DND-41 (cell line): ENCODE data around the gene ERVFRD-1.

ENCODE experiments used
- CTCF ChIP-seq: IDR thresholded peaks from 2 replicates; pipeline ENCODE4 v1.5.1; 2012; ENCODE audit warnings: borderline replicate concordance, low read length, moderate library complexity, mild to moderate bottlenecking; ENCODE audit not compliant: poor library complexity, severe bottlenecking; ENCODE audit errors: extremely low read depth
- EZH2 ChIP-seq: IDR thresholded peaks from 3 replicates; pipeline ENCODE4 v1.6.1; 2012; ENCODE audit warnings: borderline replicate concordance, low read depth, mild to moderate bottlenecking, moderate library complexity, low read length, inconsistent platforms; ENCODE audit not compliant: severe bottlenecking

GRCh38 chr6:11103065-11103464 lies 8.5 kb downstream of the ERVFRD-1 start:
- no peak for TF ChIP-seq CTCF
- no peak for TF ChIP-seq EZH2
